Ovary (tissue), 9 donors: ENCODE data around the gene CCL22. TPM values are rescaled to one million over a fixed set of nuclear protein-coding genes. Genes with fewer than 3 reads are reported as not detected.

Experiments used
- DNase-seq, 5 donors: peaks; one replicate each; pipeline ENCODE4 v3.0.0-alpha.2; 2019 to 2020
- H3K27ac ChIP-seq, 2 donors: fragments of 200-600 bp; one replicate each; pipeline versions ENCODE4 v1.5.1 to v1.8.0; 2019 to 2022
- H3K27me3 ChIP-seq: fragments of 200-600 bp; one replicate; pipeline ENCODE4 v1.8.0; 2022
- H3K36me3 ChIP-seq: fragments of 200-600 bp; sonication (generic); one replicate; pipeline ENCODE4 v1.5.1; 2019
- H3K4me1 ChIP-seq: one replicate; pipeline ENCODE4 v1.8.1; 2013; ENCODE audit warnings: mild to moderate bottlenecking, moderate library complexity; ENCODE audit not compliant: insufficient read depth
- H3K4me3 ChIP-seq: fragments of 200-600 bp; sonication (generic); one replicate; pipeline ENCODE4 v1.5.1; 2017
- H3K9me3 ChIP-seq, 2 donors: fragments of 200-600 bp in 1 of 2; sonication (generic) in 1 of 2; one replicate each; pipeline versions ENCODE4 v1.5.1 to v1.8.1; 2013 to 2019; ENCODE audit warnings: mild to moderate bottlenecking in 1 of 2, moderate library complexity in 1 of 2
- EP300 ChIP-seq: sonication (generic); formaldehyde crosslinking; IDR thresholded peaks from one replicate; pipeline ENCODE4 v1.6.1; 2017; ENCODE audit warnings: antibody characterized with exemption
- POLR2A ChIP-seq: fragments of 450-650 bp; IDR thresholded peaks from one replicate; pipeline ENCODE4 v1.6.1; 2017; ENCODE audit warnings: antibody characterized with exemption, mild to moderate bottlenecking, moderate library complexity
- WGBS, 3 donors: extraction: QIAGEN DNeasy Blood & Tissue Kit in 1 of 3; methylation state at CpG; one replicate each; pipeline versions ENCODE4 v1.1.5 to v1.1.7; 2013 to 2017; 5-methylcytosine and 5-hydroxymethylcytosine counted together
- intact Hi-C, 4 donors: fragments of 100-400 bp; cut with DNase I; formaldehyde crosslinking; loops; one replicate each; pipeline versions ENCODE4 v1.11.0 to v1.15.1; 2022 to 2023
- polyA plus RNA-seq, 2 donors: library from polyadenylated mRNA; stranded (reverse); fragments of 200-250 nt in 1 of 2; fragments of 350-450 nt in 1 of 2; fragmentation: Illumina TruSeq in 1 of 2; extraction: RNeasy Lipid Tissue Mini Kit (QIAGEN cat#74804) in 1 of 2; gene quantifications; one replicate each; pipeline ENCODE4 v1.2.3, GENCODE V29; 2013 to 2014
- total RNA-seq, 7 donors: library from RNA; depleted of rRNA in 2 of 7; stranded (reverse); fragments of >200 nt in 2 of 7; fragmentation: NEBNext Ultra II Directional in 3 of 7; extraction: Animal tissue kit (Norgen Biotek cat#: 25700) in 3 of 7; gene quantifications; one replicate each; pipeline versions ENCODE4 v1.1.0 to v1.2.4, GENCODE V29; 2016 to 2023
- TF ChIP-seq, protein P1 (sequence below), 3 donors: fragments of 450-650 bp in 2 of 3; fragments of 200-600 bp in 1 of 3; IDR thresholded peaks; one replicate each; pipeline versions ENCODE4 v1.5.1 to v1.8.0; 2016 to 2022; ENCODE audit warnings: antibody characterized with exemption in 3 of 3, mild to moderate bottlenecking in 1 of 3
- donor health status: DM: no; HTN: no; CAD: no; lungs with moderate emphysema.
- donor health status: DM: no; HTN: no; CAD: no.
- donor health status: Bipolar disorder and iron deficiency.
- donor health status: DM: yes; HTN: yes; CAD: no.
- donor health status: DM: no; HTN: no; CAD: no.
- donor health status: DM: yes; HTN: yes; CAD: no.

Gene CCL22
- total and polyA plus RNA-seq, 9 donors: 0.40 to 0.74 TPM; not detected in 7

GRCh38 chr16:57315416-57315815, 43.2 kb upstream of the CCL22 start:
- no peak for DNase-seq
- H3K27ac ChIP-seq: no peak overlapping the region
- no peaks in the 10 kb centered on the region for H3K27me3 ChIP-seq
- no peaks in the 10 kb centered on the region for H3K4me1 ChIP-seq
- WGBS, 3 donors: 13 to 20% (median 20%) methylated on average over 7 of the region's 7 CpGs
- no peaks in the 10 kb centered on the region for H3K36me3 ChIP-seq
- intact Hi-C loops: loop anchor here in 1 of 4 donors (5.0 kb wide), 1 partner anchor 57 kb away; the partner anchor contains the start of gene CX3CL1
- TF ChIP-seq EP300: no peak
- TF ChIP-seq, protein P1, sequence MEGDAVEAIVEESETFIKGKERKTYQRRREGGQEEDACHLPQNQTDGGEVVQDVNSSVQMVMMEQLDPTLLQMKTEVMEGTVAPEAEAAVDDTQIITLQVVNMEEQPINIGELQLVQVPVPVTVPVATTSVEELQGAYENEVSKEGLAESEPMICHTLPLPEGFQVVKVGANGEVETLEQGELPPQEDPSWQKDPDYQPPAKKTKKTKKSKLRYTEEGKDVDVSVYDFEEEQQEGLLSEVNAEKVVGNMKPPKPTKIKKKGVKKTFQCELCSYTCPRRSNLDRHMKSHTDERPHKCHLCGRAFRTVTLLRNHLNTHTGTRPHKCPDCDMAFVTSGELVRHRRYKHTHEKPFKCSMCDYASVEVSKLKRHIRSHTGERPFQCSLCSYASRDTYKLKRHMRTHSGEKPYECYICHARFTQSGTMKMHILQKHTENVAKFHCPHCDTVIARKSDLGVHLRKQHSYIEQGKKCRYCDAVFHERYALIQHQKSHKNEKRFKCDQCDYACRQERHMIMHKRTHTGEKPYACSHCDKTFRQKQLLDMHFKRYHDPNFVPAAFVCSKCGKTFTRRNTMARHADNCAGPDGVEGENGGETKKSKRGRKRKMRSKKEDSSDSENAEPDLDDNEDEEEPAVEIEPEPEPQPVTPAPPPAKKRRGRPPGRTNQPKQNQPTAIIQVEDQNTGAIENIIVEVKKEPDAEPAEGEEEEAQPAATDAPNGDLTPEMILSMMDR (IDR thresholded peaks at IDR 0.05): no peak
- TF ChIP-seq POLR2A: no peak
- no peaks in the 10 kb centered on the region for H3K9me3 ChIP-seq
- no peak overlapping the region for H3K4me3 ChIP-seq

GRCh38 chr16:57316390-57317017, 42.1 kb upstream of the CCL22 start:
- Histone ChIP-seq H3K27me3 (no peaks in the 10 kb centered on the region), H3K9me3 (no peaks in the 10 kb centered on the region), H3K27ac (no peak overlapping the region), H3K4me3 (no peak overlapping the region), H3K4me1 (no peaks in the 10 kb centered on the region), H3K36me3 (no peaks in the 10 kb centered on the region)
- WGBS, 3 donors: 37 to 39% (median 38%) methylated on average over 3 of the region's 3 CpGs
- TF ChIP-seq, protein P1 (IDR thresholded peaks at IDR 0.05): no peak
- no peak for TF ChIP-seq EP300
- TF ChIP-seq POLR2A: no peak
- intact Hi-C loops: loop anchor here in 1 of 4 donors (5.0 kb wide), 1 partner anchor 56 kb away; the partner anchor contains the start of gene CX3CL1
- peak in 1 of 5 donors; percentile 41 for DNase-seq

DNA sequence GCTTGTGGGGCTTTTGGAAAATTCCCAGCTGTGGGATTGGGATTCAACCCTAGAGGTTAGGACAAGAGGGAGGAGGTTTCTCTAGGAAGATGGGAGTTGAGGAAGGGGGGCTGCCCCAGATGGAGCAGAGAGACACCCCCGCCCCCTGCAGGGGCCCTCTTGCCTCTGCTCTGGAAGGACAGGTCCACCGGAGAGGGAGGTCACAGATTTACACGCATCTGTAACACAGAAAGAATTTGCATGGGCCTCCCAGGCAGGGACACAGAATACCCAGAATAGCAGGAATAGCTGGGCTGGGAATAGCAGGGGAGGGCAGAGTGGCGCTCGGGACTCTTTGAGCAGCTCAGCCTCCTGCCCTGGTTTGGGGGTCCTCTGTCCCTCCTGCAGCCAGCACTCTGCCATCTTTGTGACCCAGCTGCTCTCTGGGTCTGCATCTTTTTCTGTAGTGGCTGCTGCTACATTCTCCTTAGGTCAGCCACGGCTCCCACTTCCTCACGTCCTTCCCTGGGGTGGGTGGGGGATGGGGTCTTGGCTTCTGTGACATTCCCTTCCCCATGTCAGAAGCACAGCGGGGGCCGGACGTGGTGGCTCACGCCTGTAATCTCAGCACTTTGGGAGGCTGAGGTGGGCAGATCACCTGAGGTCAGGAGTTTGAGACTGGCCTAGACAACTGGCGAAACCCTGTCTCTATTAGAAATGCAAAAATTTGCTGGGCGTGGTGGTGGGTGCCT, 40.2 kb upstream of the CCL22 start:
- intact Hi-C loops: loop anchor here in 1 of 4 donors (5.0 kb wide), 1 partner anchor 54 kb away; the partner anchor contains the start of gene CX3CL1
- DNase-seq: no peak
- no peak overlapping the region for H3K27ac ChIP-seq
- TF ChIP-seq POLR2A (no peak), EP300 (no peak)
- TF ChIP-seq, protein P1 (IDR thresholded peaks at IDR 0.05): no peak
- no peaks in the 10 kb centered on the region for H3K27me3 ChIP-seq
- 68 to 71% (median 69%) methylated on average over 13 of the region's 13 CpGs for whole genome bisulfite sequencing, 3 donors
- no peaks in the 10 kb centered on the region for H3K36me3 ChIP-seq
- H3K9me3 ChIP-seq: no peaks in the 10 kb centered on the region
- H3K4me1 ChIP-seq: no peaks in the 10 kb centered on the region
- no peak overlapping the region for H3K4me3 ChIP-seq

- Histone ChIP-seq H3K27me3 (no peaks in the 10 kb centered on the region), H3K4me1 (no peaks in the 10 kb centered on the region), H3K27ac (no peak overlapping the region), H3K36me3 (no peaks in the 10 kb centered on the region), H3K9me3 (no peaks in the 10 kb centered on the region), H3K4me3 (no peak overlapping the region)
- WGBS, 3 donors: 33 to 53% (median 46%) methylated on average over 2 of the region's 2 CpGs
- no peak for TF ChIP-seq EP300
- no peak for TF ChIP-seq POLR2A
- TF ChIP-seq, protein P1 (IDR thresholded peaks at IDR 0.05): no peak
- intact Hi-C loops: loop anchor here in 1 of 4 donors (5.0 kb wide), 1 partner anchor 53 kb away; the partner anchor contains the start of gene CX3CL1
- no peak for DNase-seq
These were observed 38.9 kb upstream of the CCL22 start for GRCh38 chr16:57319646-57320045.
